ENCODE data around the gene S100A10.

DNA sequence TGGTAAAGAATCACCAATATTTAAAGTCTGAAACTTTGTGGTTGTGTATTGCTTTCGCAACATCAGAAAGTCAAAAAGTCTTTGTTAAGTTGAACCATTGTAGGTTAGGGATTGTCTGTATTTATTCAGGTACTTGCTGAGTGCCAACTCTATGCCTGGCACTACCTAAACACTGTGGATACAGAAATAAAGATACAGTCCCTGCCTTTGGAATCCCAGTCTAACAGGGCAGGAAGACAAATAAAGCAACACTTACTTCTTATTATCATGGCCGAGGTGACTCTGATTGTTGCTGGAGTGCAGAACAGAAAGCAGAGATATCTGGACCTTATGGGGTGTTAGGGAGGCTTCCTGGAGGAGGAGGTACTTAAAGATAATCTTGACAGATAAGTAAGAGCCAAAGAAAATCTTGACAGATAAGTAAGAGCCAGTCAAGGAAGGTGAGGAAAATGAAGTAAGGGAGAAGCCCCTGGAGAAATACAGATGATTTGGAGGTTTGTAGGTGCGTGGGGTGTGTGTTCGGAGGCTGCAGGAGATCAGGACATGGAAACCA lies 11.8 kb upstream of the S100A10 start:
- TF ChIP-seq, protein P1, sequence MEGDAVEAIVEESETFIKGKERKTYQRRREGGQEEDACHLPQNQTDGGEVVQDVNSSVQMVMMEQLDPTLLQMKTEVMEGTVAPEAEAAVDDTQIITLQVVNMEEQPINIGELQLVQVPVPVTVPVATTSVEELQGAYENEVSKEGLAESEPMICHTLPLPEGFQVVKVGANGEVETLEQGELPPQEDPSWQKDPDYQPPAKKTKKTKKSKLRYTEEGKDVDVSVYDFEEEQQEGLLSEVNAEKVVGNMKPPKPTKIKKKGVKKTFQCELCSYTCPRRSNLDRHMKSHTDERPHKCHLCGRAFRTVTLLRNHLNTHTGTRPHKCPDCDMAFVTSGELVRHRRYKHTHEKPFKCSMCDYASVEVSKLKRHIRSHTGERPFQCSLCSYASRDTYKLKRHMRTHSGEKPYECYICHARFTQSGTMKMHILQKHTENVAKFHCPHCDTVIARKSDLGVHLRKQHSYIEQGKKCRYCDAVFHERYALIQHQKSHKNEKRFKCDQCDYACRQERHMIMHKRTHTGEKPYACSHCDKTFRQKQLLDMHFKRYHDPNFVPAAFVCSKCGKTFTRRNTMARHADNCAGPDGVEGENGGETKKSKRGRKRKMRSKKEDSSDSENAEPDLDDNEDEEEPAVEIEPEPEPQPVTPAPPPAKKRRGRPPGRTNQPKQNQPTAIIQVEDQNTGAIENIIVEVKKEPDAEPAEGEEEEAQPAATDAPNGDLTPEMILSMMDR (IDR thresholded peaks at IDR 0.05) = no peak
- no peak for TF ChIP-seq POLR2A (IDR thresholded peaks at IDR 0.05; ENCODE audit: low read depth)
- TF ChIP-seq POLR2AphosphoS5 (IDR thresholded peaks at IDR 0.05) = no peak
- TF ChIP-seq EP300 (IDR thresholded peaks at IDR 0.05) = no peak
